Measurements from ENCODE around the gene GOLGA2.

DNA sequence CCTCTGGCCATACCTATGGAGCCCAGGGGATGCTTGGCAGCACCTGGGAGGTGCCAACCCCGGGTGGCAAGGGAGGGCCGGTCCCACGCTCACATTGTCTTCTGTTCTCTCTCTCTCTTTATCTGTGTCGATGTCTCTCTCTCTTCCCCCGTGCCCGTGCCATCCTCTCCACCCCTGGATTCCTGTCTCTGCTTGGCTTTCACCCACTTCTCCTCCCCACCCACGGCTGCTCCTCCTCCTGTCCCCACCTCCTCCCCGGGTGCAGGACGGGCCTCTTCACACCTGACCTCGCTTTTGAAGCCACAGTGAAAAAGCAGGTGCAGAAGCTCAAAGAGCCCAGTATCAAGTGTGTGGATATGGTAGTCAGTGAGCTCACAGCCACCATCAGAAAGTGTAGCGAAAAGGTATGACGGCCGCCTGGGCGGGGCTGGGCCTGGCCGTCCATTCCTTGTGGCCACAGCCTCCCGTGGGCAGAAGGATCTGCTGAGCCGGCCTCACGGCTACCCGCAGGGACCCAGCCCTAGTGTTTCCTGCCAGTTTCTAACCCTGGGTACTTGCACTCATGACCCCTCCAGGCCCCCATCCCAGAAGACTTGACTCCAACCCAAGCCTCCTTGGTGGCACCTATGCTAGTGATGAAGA, 49.9 kb downstream of the GOLGA2 start:
- no peak for TF ChIP-seq POLR2A (IDR thresholded peaks at IDR 0.05)
- TF ChIP-seq, protein P1, sequence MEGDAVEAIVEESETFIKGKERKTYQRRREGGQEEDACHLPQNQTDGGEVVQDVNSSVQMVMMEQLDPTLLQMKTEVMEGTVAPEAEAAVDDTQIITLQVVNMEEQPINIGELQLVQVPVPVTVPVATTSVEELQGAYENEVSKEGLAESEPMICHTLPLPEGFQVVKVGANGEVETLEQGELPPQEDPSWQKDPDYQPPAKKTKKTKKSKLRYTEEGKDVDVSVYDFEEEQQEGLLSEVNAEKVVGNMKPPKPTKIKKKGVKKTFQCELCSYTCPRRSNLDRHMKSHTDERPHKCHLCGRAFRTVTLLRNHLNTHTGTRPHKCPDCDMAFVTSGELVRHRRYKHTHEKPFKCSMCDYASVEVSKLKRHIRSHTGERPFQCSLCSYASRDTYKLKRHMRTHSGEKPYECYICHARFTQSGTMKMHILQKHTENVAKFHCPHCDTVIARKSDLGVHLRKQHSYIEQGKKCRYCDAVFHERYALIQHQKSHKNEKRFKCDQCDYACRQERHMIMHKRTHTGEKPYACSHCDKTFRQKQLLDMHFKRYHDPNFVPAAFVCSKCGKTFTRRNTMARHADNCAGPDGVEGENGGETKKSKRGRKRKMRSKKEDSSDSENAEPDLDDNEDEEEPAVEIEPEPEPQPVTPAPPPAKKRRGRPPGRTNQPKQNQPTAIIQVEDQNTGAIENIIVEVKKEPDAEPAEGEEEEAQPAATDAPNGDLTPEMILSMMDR (IDR thresholded peaks at IDR 0.05) = no peak
